ENCODE data around the gene NCKAP5.

The NCKAP5 gene

GRCh38 chr2:133498662-133499585, 69.3 kb downstream of the NCKAP5 start:
- FAIRE-seq (no peak), DNase-seq (ENCODE audit: low spot score) (no peak)

- FAIRE-seq (no peak), DNase-seq (ENCODE audit: low spot score) (no peak)
These were observed 70.2 kb downstream of the NCKAP5 start for GRCh38 chr2:133497951-133498565.

- no peak for FAIRE-seq
These were observed 70.9 kb downstream of the NCKAP5 start for GRCh38 chr2:133497270-133497893.

GRCh38 chr2:133496501-133497269, 71.6 kb downstream of the NCKAP5 start:
- DNase-seq (ENCODE audit: low spot score) (no peak), FAIRE-seq (no peak)

More at GRCh38 chr2:133497270-133497893, 70.9 kb downstream of the NCKAP5 start:
- no peak for DNase-seq (ENCODE audit: low spot score)

GRCh38 chr2:133495226-133495625, 73.0 kb downstream of the NCKAP5 start:
- no peak for DNase-seq (ENCODE audit: low spot score)
- FAIRE-seq, result no peak

GRCh38 chr2:133492719-133493380, 75.4 kb downstream of the NCKAP5 start:
- FAIRE-seq, result peak; percentile 40
- DNase-seq (ENCODE audit: low spot score), result no peak

- FAIRE-seq, result no peak
- DNase-seq (ENCODE audit: low spot score), result no peak
These were observed 77.8 kb downstream of the NCKAP5 start for GRCh38 chr2:133490411-133490980.

GRCh38 chr2:133489641-133490410, 78.4 kb downstream of the NCKAP5 start:
- no peak for DNase-seq (ENCODE audit: low spot score)
- FAIRE-seq, result no peak

- DNase-seq (ENCODE audit: low spot score), result no peak
- FAIRE-seq, result no peak
These were observed 79.1 kb downstream of the NCKAP5 start for GRCh38 chr2:133489146-133489545.

- FAIRE-seq (no peak), DNase-seq (ENCODE audit: low spot score) (no peak)
These were observed 81.5 kb downstream of the NCKAP5 start for GRCh38 chr2:133486771-133487191.

GRCh38 chr2:133485868-133486267, 82.4 kb downstream of the NCKAP5 start:
- DNase-seq (ENCODE audit: low spot score) (no peak), FAIRE-seq (no peak)

- DNase-seq (ENCODE audit: low spot score) (no peak), FAIRE-seq (no peak)
These were observed 83.5 kb downstream of the NCKAP5 start for GRCh38 chr2:133484784-133485183.

- DNase-seq (ENCODE audit: low spot score) (no peak), FAIRE-seq (no peak)
These were observed 84.2 kb downstream of the NCKAP5 start for GRCh38 chr2:133484106-133484505.

- FAIRE-seq (no peak), DNase-seq (ENCODE audit: low spot score) (no peak)
These were observed 85.1 kb downstream of the NCKAP5 start for GRCh38 chr2:133483181-133483580.

GRCh38 chr2:133480707-133481429, 87.4 kb downstream of the NCKAP5 start:
- no peak for DNase-seq (ENCODE audit: low spot score)
- FAIRE-seq, result no peak

- FAIRE-seq (no peak), DNase-seq (ENCODE audit: low spot score) (peak; percentile 29)
These were observed 90.7 kb downstream of the NCKAP5 start for GRCh38 chr2:133477616-133477990.

- DNase-seq (ENCODE audit: low spot score) (no peak), FAIRE-seq (no peak)
These were observed 91.2 kb downstream of the NCKAP5 start for GRCh38 chr2:133476931-133477615.

- FAIRE-seq, result no peak
- DNase-seq (ENCODE audit: low spot score), result no peak
These were observed 92.0 kb downstream of the NCKAP5 start for GRCh38 chr2:133476286-133476685.

- no peak for DNase-seq (ENCODE audit: low spot score)
- no peak for FAIRE-seq
These were observed 92.7 kb downstream of the NCKAP5 start for GRCh38 chr2:133475610-133476009.

All from urothelium cell line (cell line).